Body of pancreas (tissue), 4 donors: ENCODE results near the gene C3orf49. TPM values are rescaled to one million over a fixed set of nuclear protein-coding genes. Genes with fewer than 3 reads are reported as not detected.

Source experiments
- ATAC-seq: fragments of 150-250 bp; one replicate; pipeline ENCODE4 v1.9.1; 2016
- DNase-seq, 4 donors: peaks; one replicate each; pipeline ENCODE4 v3.0.0-alpha.2; 2019
- H3K27ac ChIP-seq, 4 donors: fragments of 200-600 bp; sonication (generic); 1 replicate in 3 of 4; 2 replicates in 1 of 4; pipeline versions ENCODE4 v1.5.1 to v1.6.1; 2016 to 2019; ENCODE audit warnings: mild to moderate bottlenecking in 1 of 4, mixed read lengths in 1 of 4, moderate library complexity in 1 of 4
- H3K27me3 ChIP-seq, 2 donors: fragments of 200-600 bp; sonication (generic); one replicate each; pipeline ENCODE4 v1.6.0; 2016; ENCODE audit warnings: mild to moderate bottlenecking in 1 of 2
- H3K36me3 ChIP-seq, 2 donors: fragments of 200-600 bp; sonication (generic); replicated peaks in 1 of 2; 2 replicates each; pipeline ENCODE4 v1.5.1; 2016; ENCODE audit warnings: low read depth in 2 of 2; ENCODE audit not compliant: insufficient read depth in 1 of 2
- H3K4me1 ChIP-seq: fragments of 200-600 bp; sonication (generic); one replicate; pipeline ENCODE4 v1.6.0; 2016
- H3K4me3 ChIP-seq, 2 donors: fragments of 200-600 bp; sonication (generic); 1 replicate in 1 of 2; 2 replicates in 1 of 2; pipeline ENCODE4 v1.5.1; 2016 to 2019
- H3K9me3 ChIP-seq, 3 donors: fragments of 200-600 bp; sonication (generic); 1 replicate in 2 of 3; 2 replicates in 1 of 3; pipeline ENCODE4 v1.5.1; 2016
- CTCF ChIP-seq, 7 experiments: fragments of 450-650 bp in 4 of 7; fragments of 200-600 bp in 3 of 7; sonication (generic) in 3 of 7; IDR thresholded peaks; one replicate each; pipeline ENCODE4 v1.5.1; 2016 to 2019; ENCODE audit warnings: antibody characterized with exemption in 7 of 7
- POLR2A ChIP-seq, 3 donors: fragments of 450-650 bp; IDR thresholded peaks; one replicate each; pipeline ENCODE4 v1.6.1; 2016; ENCODE audit warnings: antibody characterized with exemption in 3 of 3, mild to moderate bottlenecking in 2 of 3
- WGBS, 2 donors: methylation state at CpG; one replicate each; pipeline ENCODE4 v1.1.5; 2017; 5-methylcytosine and 5-hydroxymethylcytosine counted together
- intact Hi-C: fragments of 100-400 bp; cut with DNase I; formaldehyde crosslinking; loops from one replicate; pipeline ENCODE4 v1.15.1; 2023
- total RNA-seq, 2 donors: library from RNA; depleted of rRNA; stranded (reverse); fragments of >200 nt; gene quantifications; one replicate each; pipeline ENCODE4 v1.1.0, GENCODE V29; 2016

C3orf49 gene
- total RNA-seq, 2 donors from 2014 or later = not detected

- no peaks in the 10 kb centered on the region for H3K27me3 ChIP-seq
- 77 to 78% methylated on average over 5 of the region's 5 CpGs for WGBS, 2 donors
- DNase-seq = no peak
- H3K4me1 ChIP-seq = peaks cover 45% of the 10 kb centered on the region
- no peak overlapping the region for H3K4me3 ChIP-seq
- no peak for TF ChIP-seq POLR2A (IDR thresholded peaks at IDR 0.05)
- ATAC-seq = no peak
- no peak overlapping the region for H3K27ac ChIP-seq
- H3K36me3 ChIP-seq = no peaks in the 10 kb centered on the region
- intact Hi-C loops = no loop called here
- H3K9me3 ChIP-seq = no peaks in the 10 kb centered on the region
Measured at GRCh38 chr3:63861306-63861705, 42.2 kb downstream of the C3orf49 start.

GRCh38 chr3:63862804-63863149 is 43.7 kb downstream of the C3orf49 start:
- H3K9me3 ChIP-seq = no peaks in the 10 kb centered on the region
- TF ChIP-seq POLR2A (IDR thresholded peaks at IDR 0.05) (no peak), CTCF (IDR thresholded peaks at IDR 0.05) (no peak)
- DNase-seq = no peak
- WGBS, 2 donors = 15 to 20% methylated on average over 5 of the region's 5 CpGs
- H3K27me3 ChIP-seq = no peaks in the 10 kb centered on the region
- peak overlapping the region; percentile 86 to 97 for H3K4me3 ChIP-seq
- peaks cover 51% of the 10 kb centered on the region for H3K4me1 ChIP-seq
- H3K27ac ChIP-seq = peak overlapping the region in 3 of 4 donors; percentile 88 to 92 (median 92)
- H3K36me3 ChIP-seq = no peaks in the 10 kb centered on the region
- intact Hi-C loops = no loop called here
- no peak for ATAC-seq

- 0 to 1% methylated on average over 44 to 69 of the region's 98 CpGs for whole genome bisulfite sequencing, 2 donors
- H3K36me3 ChIP-seq = no peaks in the 10 kb centered on the region
- ATAC-seq (peak; percentile 90), DNase-seq (peak; percentile 69 to 79 (median 74))
- TF ChIP-seq CTCF (IDR thresholded peaks at IDR 0.05) (peak in 1 of 7 experiments; percentile 3), POLR2A (IDR thresholded peaks at IDR 0.05) (peak in 2 of 3 donors; percentile 17 to 36)
- no peaks in the 10 kb centered on the region for H3K27me3 ChIP-seq
- peak within 1 kb of the TSS; percentile 91 to 97 for H3K4me3 ChIP-seq
- intact Hi-C loops = no loop called here
- H3K4me1 ChIP-seq = peaks cover 51% of the 10 kb centered on the region
- H3K27ac ChIP-seq = peak within 1 kb of the TSS; percentile 83 to 92 (median 90)
- H3K9me3 ChIP-seq = no peaks in the 10 kb centered on the region
Measured at GRCh38 chr3:63863150-63864007, 44.3 kb downstream of the C3orf49 start, which contains the start of the genes ATXN7 and THOC7. TSS of gene ATXN7 (plus strand) at chr3:63863867. CDS start at chr3:63912599, 48,732 bp downstream. TSS of gene THOC7 (minus strand) at chr3:63863805. CDS start at chr3:63863790, 15 bp downstream.

GRCh38 chr3:63864008-63864964 is 45.2 kb downstream of the C3orf49 start:
- TF ChIP-seq POLR2A (IDR thresholded peaks at IDR 0.05) (peak in 2 of 3 donors; percentile 10 to 16), CTCF (IDR thresholded peaks at IDR 0.05) (peak in 1 of 7 experiments; percentile 8)
- H3K27ac ChIP-seq = peak overlapping the region; percentile 75 to 90 (median 82)
- no peaks in the 10 kb centered on the region for H3K9me3 ChIP-seq
- intact Hi-C loops = no loop called here
- no peaks in the 10 kb centered on the region for H3K36me3 ChIP-seq
- WGBS, 2 donors = 0 to 1% methylated on average over 18 to 59 of the region's 93 CpGs
- ATAC-seq = peak; percentile 79
- no peaks in the 10 kb centered on the region for H3K27me3 ChIP-seq
- peak; percentile 40 to 63 (median 49) for DNase-seq
- peaks cover 49% of the 10 kb centered on the region for H3K4me1 ChIP-seq
- H3K4me3 ChIP-seq = peak overlapping the region; percentile 46 to 91

- peaks cover 43% of the 10 kb centered on the region for H3K4me1 ChIP-seq
- H3K27me3 ChIP-seq = no peaks in the 10 kb centered on the region
- intact Hi-C loops = no loop called here
- 6 to 8% methylated on average over 3 of the region's 3 CpGs for WGBS, 2 donors
- peak overlapping the region in 3 of 4 donors; percentile 75 to 90 (median 80) for H3K27ac ChIP-seq
- no peak overlapping the region for H3K4me3 ChIP-seq
- no peak for DNase-seq
- no peak for ATAC-seq
- TF ChIP-seq POLR2A (IDR thresholded peaks at IDR 0.05) (no peak), CTCF (IDR thresholded peaks at IDR 0.05) (no peak)
- H3K36me3 ChIP-seq = no peaks in the 10 kb centered on the region
- H3K9me3 ChIP-seq = no peaks in the 10 kb centered on the region
Measured at GRCh38 chr3:63864965-63865327, 45.8 kb downstream of the C3orf49 start.
